GM12878 (cell line): ENCODE data around the gene BDNF.

Experiments
- ETV6 ChIP-seq, 2 experiments: fragments of 450-650 bp in 1 of 2; IDR thresholded peaks in 1 of 2; conservative IDR thresholded peaks in 1 of 2; 2 replicates each; pipeline ENCODE4 v1.6.1; 2014; ENCODE audit warnings: antibody characterized with exemption in 1 of 2, borderline replicate concordance in 1 of 2, low read depth in 1 of 2, mild to moderate bottlenecking in 1 of 2, moderate library complexity in 1 of 2
- GABPA ChIP-seq: IDR thresholded peaks from 2 replicates; pipeline ENCODE4 v1.6.1; 2014; ENCODE audit warnings: antibody characterized with exemption, low read depth, mild to moderate bottlenecking, inconsistent platforms
- MTA3 ChIP-seq: IDR thresholded peaks from 2 replicates; pipeline ENCODE4 v1.6.1; 2012; ENCODE audit warnings: low read length, inconsistent platforms, borderline replicate concordance
- MXI1 ChIP-seq: fragments of 150-350 bp; IDR thresholded peaks from 2 replicates; pipeline ENCODE4 v1.6.1; 2011; ENCODE audit warnings: low read depth, mild to moderate bottlenecking, inconsistent platforms, low read length, improper control_type of control experiment
- MYC ChIP-seq: IDR thresholded peaks from 2 replicates; pipeline ENCODE4 v1.6.1; 2011; ENCODE audit warnings: mild to moderate bottlenecking, low read length, moderate library complexity, inconsistent platforms; ENCODE audit not compliant: insufficient read depth, insufficient replicate concordance, insufficient read length, severe bottlenecking
- PAX5 ChIP-seq: IDR thresholded peaks from 2 replicates; pipeline ENCODE4 v1.6.1; 2011; ENCODE audit warnings: low read depth, low read length, borderline replicate concordance
- RB1 ChIP-seq: fragments of 450-650 bp; formaldehyde crosslinking; IDR thresholded peaks from 2 replicates; pipeline ENCODE4 v1.6.1; 2017; ENCODE audit warnings: mild to moderate bottlenecking, borderline replicate concordance
- SIN3A ChIP-seq: IDR thresholded peaks from 2 replicates; pipeline ENCODE4 v1.6.1; 2012; ENCODE audit warnings: low read depth, low read length, improper control_type of control experiment
- ZNF622 ChIP-seq: fragments of 450-650 bp; IDR thresholded peaks from 2 replicates; pipeline ENCODE4 v1.6.1; 2017; ENCODE audit warnings: mild to moderate bottlenecking, inconsistent platforms
- TF ChIP-seq, protein P1 (sequence below): IDR thresholded peaks from 2 replicates; pipeline ENCODE4 v1.6.1; 2012; ENCODE audit warnings: low read depth, low read length, improper control_type of control experiment
- TF ChIP-seq, protein P2 (sequence below), 3 experiments: IDR thresholded peaks in 2 of 3; conservative IDR thresholded peaks in 1 of 3; 2 replicates each; pipeline ENCODE4 v1.5.1; 2011; ENCODE audit warnings: low read depth in 3 of 3, low read length in 3 of 3, mild to moderate bottlenecking in 3 of 3, control low read depth in 2 of 3, moderate library complexity in 2 of 3, inconsistent platforms in 1 of 3, mixed read lengths in 1 of 3; ENCODE audit not compliant: control insufficient read depth in 2 of 3, insufficient read depth in 1 of 3; ENCODE audit errors: extremely low read depth in 1 of 3
- TF ChIP-seq, protein P3 (sequence below): IDR thresholded peaks from 2 replicates; pipeline ENCODE4 v1.6.1; 2011; ENCODE audit warnings: borderline replicate concordance, low read depth, mild to moderate bottlenecking, moderate library complexity, mixed read lengths, low read length; ENCODE audit not compliant: insufficient read depth; ENCODE audit errors: extremely low read length
- TF ChIP-seq, protein P4 (sequence below): IDR thresholded peaks from 2 replicates; pipeline ENCODE4 v1.6.1; 2011; ENCODE audit warnings: low read depth, mild to moderate bottlenecking, low read length, moderate library complexity, borderline replicate concordance; ENCODE audit errors: extremely low read depth
- TF ChIP-seq, protein P5 (sequence below): fragments of 450-650 bp; conservative IDR thresholded peaks from 2 replicates; pipeline ENCODE4 v1.6.1; 2017; ENCODE audit warnings: mild to moderate bottlenecking, moderate library complexity

DNA sequence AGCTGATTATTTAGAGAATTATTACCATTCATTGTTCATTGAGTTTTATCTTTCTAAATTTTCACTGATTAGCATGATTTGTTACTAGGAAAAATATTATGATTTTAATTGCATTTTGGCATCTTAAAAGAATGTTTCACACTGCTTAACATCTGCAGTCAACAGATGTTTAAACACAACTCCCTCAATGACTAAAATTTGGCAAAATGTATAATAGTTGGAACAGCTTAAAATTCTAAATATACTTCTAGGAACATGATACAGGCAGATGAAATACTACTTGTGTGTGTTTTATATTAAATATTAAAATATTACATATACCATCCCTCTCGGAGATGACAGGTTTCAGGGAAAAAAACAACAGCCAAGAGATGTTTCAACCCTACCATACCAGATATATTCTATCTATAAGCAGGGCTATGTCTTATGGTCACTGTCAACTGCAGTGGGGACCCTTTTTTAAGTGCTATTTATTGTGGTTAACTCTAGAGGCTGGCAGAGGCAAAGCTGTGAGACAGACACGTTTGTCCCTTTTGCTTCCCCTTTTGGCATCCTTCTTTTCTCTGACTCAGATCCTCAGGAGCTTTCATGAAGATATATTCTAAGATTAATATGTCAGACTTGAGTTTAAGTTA is 81.9 kb downstream of the BDNF start:
- TF ChIP-seq, protein P1, sequence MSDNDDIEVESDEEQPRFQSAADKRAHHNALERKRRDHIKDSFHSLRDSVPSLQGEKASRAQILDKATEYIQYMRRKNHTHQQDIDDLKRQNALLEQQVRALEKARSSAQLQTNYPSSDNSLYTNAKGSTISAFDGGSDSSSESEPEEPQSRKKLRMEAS, result no peak
- TF ChIP-seq, protein P2, sequence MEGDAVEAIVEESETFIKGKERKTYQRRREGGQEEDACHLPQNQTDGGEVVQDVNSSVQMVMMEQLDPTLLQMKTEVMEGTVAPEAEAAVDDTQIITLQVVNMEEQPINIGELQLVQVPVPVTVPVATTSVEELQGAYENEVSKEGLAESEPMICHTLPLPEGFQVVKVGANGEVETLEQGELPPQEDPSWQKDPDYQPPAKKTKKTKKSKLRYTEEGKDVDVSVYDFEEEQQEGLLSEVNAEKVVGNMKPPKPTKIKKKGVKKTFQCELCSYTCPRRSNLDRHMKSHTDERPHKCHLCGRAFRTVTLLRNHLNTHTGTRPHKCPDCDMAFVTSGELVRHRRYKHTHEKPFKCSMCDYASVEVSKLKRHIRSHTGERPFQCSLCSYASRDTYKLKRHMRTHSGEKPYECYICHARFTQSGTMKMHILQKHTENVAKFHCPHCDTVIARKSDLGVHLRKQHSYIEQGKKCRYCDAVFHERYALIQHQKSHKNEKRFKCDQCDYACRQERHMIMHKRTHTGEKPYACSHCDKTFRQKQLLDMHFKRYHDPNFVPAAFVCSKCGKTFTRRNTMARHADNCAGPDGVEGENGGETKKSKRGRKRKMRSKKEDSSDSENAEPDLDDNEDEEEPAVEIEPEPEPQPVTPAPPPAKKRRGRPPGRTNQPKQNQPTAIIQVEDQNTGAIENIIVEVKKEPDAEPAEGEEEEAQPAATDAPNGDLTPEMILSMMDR (IDR thresholded peaks at IDR 0.05 in 2 of 3, conservative IDR thresholded peaks at IDR 0.05 in 1 of 3; ENCODE audit: control insufficient read depth in 2 of 3, extremely low read depth in 1 of 3, insufficient read depth in 1 of 3, low read depth in 3 of 3, low read length in 3 of 3), result no peak
- TF ChIP-seq SIN3A (no peak), ETV6 (conservative IDR thresholded peaks at IDR 0.05 in 1 of 2, IDR thresholded peaks at IDR 0.05 in 1 of 2; ENCODE audit: borderline replicate concordance in 1 of 2, low read depth in 1 of 2) (no peak), MTA3 (no peak), PAX5 (no peak), MXI1 (no peak), GABPA (no peak), ZNF622 (no peak), MYC (no peak), RB1 (no peak)
- TF ChIP-seq, protein P3, sequence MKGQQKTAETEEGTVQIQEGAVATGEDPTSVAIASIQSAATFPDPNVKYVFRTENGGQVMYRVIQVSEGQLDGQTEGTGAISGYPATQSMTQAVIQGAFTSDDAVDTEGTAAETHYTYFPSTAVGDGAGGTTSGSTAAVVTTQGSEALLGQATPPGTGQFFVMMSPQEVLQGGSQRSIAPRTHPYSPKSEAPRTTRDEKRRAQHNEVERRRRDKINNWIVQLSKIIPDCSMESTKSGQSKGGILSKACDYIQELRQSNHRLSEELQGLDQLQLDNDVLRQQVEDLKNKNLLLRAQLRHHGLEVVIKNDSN, result no peak
- TF ChIP-seq, protein P4, sequence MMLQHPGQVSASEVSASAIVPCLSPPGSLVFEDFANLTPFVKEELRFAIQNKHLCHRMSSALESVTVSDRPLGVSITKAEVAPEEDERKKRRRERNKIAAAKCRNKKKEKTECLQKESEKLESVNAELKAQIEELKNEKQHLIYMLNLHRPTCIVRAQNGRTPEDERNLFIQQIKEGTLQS, result no peak
- TF ChIP-seq, protein P5, sequence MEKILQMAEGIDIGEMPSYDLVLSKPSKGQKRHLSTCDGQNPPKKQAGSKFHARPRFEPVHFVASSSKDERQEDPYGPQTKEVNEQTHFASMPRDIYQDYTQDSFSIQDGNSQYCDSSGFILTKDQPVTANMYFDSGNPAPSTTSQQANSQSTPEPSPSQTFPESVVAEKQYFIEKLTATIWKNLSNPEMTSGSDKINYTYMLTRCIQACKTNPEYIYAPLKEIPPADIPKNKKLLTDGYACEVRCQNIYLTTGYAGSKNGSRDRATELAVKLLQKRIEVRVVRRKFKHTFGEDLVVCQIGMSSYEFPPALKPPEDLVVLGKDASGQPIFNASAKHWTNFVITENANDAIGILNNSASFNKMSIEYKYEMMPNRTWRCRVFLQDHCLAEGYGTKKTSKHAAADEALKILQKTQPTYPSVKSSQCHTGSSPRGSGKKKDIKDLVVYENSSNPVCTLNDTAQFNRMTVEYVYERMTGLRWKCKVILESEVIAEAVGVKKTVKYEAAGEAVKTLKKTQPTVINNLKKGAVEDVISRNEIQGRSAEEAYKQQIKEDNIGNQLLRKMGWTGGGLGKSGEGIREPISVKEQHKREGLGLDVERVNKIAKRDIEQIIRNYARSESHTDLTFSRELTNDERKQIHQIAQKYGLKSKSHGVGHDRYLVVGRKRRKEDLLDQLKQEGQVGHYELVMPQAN, result no peak
